ENCODE results near the gene TBC1D14.

DNA sequence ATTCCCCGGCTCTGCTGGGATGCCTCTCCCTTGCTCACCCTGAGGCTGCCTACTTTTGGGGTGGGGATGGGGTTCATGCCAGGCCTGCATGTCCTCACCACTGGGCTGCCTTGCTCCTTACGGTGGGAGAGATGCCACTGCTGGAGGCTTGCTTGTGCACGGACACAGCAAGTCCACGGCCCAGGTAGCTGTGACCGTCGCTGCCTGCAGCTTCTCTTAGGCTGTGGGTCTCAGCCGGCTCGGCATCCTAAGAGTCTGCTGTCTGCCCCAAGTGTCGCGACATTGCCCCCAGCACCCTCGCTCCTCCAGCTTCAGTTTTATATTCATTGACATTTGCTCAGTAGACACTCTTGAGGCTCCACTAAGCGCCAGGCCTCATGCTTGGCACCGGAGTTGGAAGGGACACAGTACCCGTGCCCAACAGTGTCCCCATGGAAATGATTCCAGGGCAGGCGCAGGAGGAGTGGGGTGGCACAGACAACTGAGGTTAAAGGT lies 58.3 kb downstream of the TBC1D14 start:
- TF ChIP-seq CTCF (IDR thresholded peaks at IDR 0.05) (no peak), POLR2A (IDR thresholded peaks at IDR 0.05) (no peak)

Data from heart left ventricle (tissue), 13 donors.